Activated CD8-positive, alpha-beta T cell treated with anti-CD3 and anti-CD28 coated beads for 36 hours (primary cell): Measurements from ENCODE around the gene WFIKKN2. TPM values are rescaled to one million over a fixed set of nuclear protein-coding genes. Genes with fewer than 3 reads are reported as not detected.

Source experiments
- ATAC-seq: fragments of 200-7000 bp; cut with Tn5 transposase; one replicate; pipeline ENCODE4 v1.10.0; 2021; ENCODE audit warnings: mild to moderate bottlenecking, moderate library complexity
- CTCF ChIA-PET: fragments of 350-600 bp; sonication (Branson Sonifier 250); formaldehyde crosslinking; loops from one replicate; lab custom pipeline; 2021; ENCODE audit warnings: antibody characterized with exemption; lab: Charles Lee
- POLR2A ChIA-PET: fragments of 350-600 bp; sonication (Branson Sonifier 250); formaldehyde crosslinking; loops from one replicate; lab custom pipeline; 2021; ENCODE audit warnings: antibody characterized with exemption; lab: Charles Lee
- DNase-seq: peaks from one replicate; pipeline ENCODE4 v3.0.0-alpha.2; 2020
- H3K27ac Mint-ChIP-seq: one replicate; pipeline ENCODE4 v1.8.0; 2021; ENCODE audit warnings: mild to moderate bottlenecking, mixed read lengths
- H3K27me3 Mint-ChIP-seq: one replicate; pipeline ENCODE4 v1.8.0; 2021; ENCODE audit warnings: mixed read lengths
- H3K36me3 Mint-ChIP-seq: one replicate; pipeline ENCODE4 v1.8.0; 2021; ENCODE audit warnings: low read depth, mixed read lengths
- H3K4me1 Mint-ChIP-seq: one replicate; pipeline ENCODE4 v1.8.0; 2021; ENCODE audit warnings: low read depth, mixed read lengths
- H3K4me3 Mint-ChIP-seq: one replicate; pipeline ENCODE4 v1.8.0; 2021; ENCODE audit warnings: mild to moderate bottlenecking, moderate library complexity, mixed read lengths
- H3K9me3 Mint-ChIP-seq: one replicate; pipeline ENCODE4 v1.8.0; 2021; ENCODE audit warnings: mixed read lengths
- intact Hi-C: fragments of 100-400 bp; cut with micrococcal nuclease; formaldehyde crosslinking; loops from one replicate; pipeline ENCODE4 v1.10.0; 2022
- total RNA-seq, 2 experiments: library from RNA; stranded (reverse); gene quantifications; one replicate each; pipeline ENCODE4 v1.2.3, GENCODE V29; 2021
- TF ChIP-seq, protein P1 (sequence below): fragments of 200-600 bp; IDR thresholded peaks from one replicate; pipeline ENCODE4 v1.8.0; 2022; ENCODE audit warnings: antibody characterized with exemption, mild to moderate bottlenecking

The WFIKKN2 gene
- total RNA-seq, 2 experiments from 2014 or later: not detected

DNA sequence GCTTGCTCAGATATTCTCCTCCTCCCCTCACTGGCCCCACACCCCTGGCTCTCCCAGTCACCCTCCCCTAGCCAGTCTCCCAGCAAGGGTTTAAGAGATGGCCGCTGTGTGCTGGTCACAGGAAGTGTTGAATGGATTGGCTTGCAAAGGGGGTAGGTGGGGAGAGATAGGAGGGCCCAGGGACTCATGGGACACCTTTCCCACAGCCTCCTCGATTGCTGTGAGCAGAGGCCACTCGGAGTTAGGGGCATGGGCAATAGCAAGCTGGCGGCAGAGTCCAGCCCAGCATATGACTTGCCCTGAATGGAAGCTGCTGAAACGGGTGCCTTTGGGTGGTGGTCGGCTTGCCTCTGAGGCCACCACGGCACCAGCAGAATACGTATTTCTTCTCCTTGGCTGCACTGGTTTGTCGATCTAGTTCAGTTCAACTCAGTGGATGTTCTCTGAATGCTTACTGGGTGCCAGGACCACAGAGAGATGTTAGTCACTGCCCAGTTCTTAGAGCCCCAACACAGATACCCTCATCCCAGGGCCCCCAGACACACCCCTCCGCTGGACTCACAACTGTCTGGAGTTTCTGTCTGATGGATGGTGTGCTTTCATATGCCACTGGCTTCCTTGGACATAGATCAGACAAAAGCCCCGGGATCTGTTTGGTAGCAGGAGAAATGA, 6.0 kb downstream of the WFIKKN2 start:
- intact Hi-C loops: loop anchor here (5.0 to 10.0 kb wide), 2 partner anchors 59 to 297 kb away; partner anchors contain the start of gene SPATA20
- TF ChIP-seq, protein P1, sequence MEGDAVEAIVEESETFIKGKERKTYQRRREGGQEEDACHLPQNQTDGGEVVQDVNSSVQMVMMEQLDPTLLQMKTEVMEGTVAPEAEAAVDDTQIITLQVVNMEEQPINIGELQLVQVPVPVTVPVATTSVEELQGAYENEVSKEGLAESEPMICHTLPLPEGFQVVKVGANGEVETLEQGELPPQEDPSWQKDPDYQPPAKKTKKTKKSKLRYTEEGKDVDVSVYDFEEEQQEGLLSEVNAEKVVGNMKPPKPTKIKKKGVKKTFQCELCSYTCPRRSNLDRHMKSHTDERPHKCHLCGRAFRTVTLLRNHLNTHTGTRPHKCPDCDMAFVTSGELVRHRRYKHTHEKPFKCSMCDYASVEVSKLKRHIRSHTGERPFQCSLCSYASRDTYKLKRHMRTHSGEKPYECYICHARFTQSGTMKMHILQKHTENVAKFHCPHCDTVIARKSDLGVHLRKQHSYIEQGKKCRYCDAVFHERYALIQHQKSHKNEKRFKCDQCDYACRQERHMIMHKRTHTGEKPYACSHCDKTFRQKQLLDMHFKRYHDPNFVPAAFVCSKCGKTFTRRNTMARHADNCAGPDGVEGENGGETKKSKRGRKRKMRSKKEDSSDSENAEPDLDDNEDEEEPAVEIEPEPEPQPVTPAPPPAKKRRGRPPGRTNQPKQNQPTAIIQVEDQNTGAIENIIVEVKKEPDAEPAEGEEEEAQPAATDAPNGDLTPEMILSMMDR: no peak
- Mint-ChIP-seq H3K27me3 (no peaks in the 10 kb centered on the region), H3K36me3 (no peaks in the 10 kb centered on the region), H3K4me3 (no peak overlapping the region), H3K4me1 (no peaks in the 10 kb centered on the region), H3K9me3 (no peaks in the 10 kb centered on the region), H3K27ac (no peak overlapping the region)
- DNase-seq: no peak
- ChIA-PET POLR2A (interaction anchor here (1.1 kb wide), 2 partner anchors 24 to 25 kb away, joined by 3 to 4 read pairs; partner anchors contain the start of gene TOB1), CTCF (interaction anchor here (0.8 to 3.2 kb wide), 18 partner anchors 11 to 299 kb away, joined by 3 to 23 read pairs (median 4); partner anchors contain the start of gene SPATA20)
- ATAC-seq: no peak

- DNase-seq (peak; percentile 73), ATAC-seq (peak; percentile 86)
- Mint-ChIP-seq H3K4me3 (no peak overlapping the region), H3K27me3 (no peaks in the 10 kb centered on the region), H3K4me1 (no peaks in the 10 kb centered on the region), H3K36me3 (no peaks in the 10 kb centered on the region), H3K27ac (no peak overlapping the region), H3K9me3 (no peaks in the 10 kb centered on the region)
- TF ChIP-seq, protein P1: peak; percentile 61
- ChIA-PET POLR2A (interaction anchor here (1.1 kb wide), 2 partner anchors 23 to 25 kb away, joined by 3 to 4 read pairs; partner anchors contain the start of gene TOB1), CTCF (interaction anchor here (0.7 to 3.2 kb wide), 18 partner anchors 10 to 299 kb away, joined by 3 to 23 read pairs (median 4); partner anchors contain the start of gene SPATA20)
- intact Hi-C loops: loop anchor here (5.0 to 10.0 kb wide), 2 partner anchors 60 to 297 kb away; partner anchors contain the start of gene SPATA20
Observed at GRCh38 chr17:50841949-50842354, 6.6 kb downstream of the WFIKKN2 start.

DNA sequence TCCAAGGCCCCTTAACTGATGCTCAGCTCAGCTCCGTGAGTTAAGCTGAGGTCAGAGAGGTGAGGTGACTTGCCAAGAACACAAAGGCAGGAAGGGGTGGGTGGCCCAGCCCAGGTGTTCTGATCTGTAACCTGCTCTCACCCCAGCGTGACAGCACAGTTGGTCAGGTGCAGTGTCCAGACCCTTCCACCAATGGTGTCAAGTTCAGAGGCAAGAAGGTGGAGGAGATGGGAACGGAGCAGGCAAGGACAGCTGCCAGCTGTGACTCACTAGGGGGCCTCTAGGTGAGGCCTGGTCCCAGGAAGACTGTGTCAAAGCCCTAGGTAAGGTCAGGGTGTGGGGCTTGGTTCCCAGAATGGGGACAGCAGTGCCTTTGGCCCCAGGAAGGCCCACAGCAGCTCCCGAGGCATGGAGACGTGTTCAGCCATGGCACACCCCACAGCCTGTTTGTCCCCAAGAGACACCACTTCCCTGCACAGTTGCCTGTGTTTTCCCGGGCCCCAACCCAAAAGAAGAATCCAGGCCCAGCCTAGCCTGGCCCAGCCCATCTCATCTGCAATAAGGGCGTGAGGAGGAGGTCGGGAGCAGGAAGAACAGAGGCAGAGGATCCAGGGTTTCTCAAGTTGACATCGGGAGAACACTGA, 7.2 kb downstream of the WFIKKN2 start:
- no peak overlapping the region for H3K4me3 Mint-ChIP-seq
- intact Hi-C loops: loop anchor here (5.0 to 10.0 kb wide), 2 partner anchors 60 to 298 kb away; partner anchors contain the start of gene SPATA20
- no peaks in the 10 kb centered on the region for H3K4me1 Mint-ChIP-seq
- no peak overlapping the region for H3K27ac Mint-ChIP-seq
- no peak for ATAC-seq
- no peaks in the 10 kb centered on the region for H3K27me3 Mint-ChIP-seq
- CTCF ChIA-PET: interaction anchor here (0.7 to 3.2 kb wide), 17 partner anchors 9 to 300 kb away, joined by 3 to 23 read pairs (median 5); partner anchors contain the start of gene SPATA20
- H3K36me3 Mint-ChIP-seq: no peaks in the 10 kb centered on the region
- TF ChIP-seq, protein P1: no peak
- DNase-seq: no peak
- POLR2A ChIA-PET: interaction anchor here (1.1 kb wide), 2 partner anchors 23 to 24 kb away, joined by 3 to 4 read pairs; partner anchors contain the start of gene TOB1
- no peaks in the 10 kb centered on the region for H3K9me3 Mint-ChIP-seq

GRCh38 chr17:50843150-50843905, 7.9 kb downstream of the WFIKKN2 start:
- TF ChIP-seq, protein P1: no peak
- no peaks in the 10 kb centered on the region for H3K27me3 Mint-ChIP-seq
- DNase-seq (no peak), ATAC-seq (no peak)
- ChIA-PET CTCF (interaction anchor here (1.3 to 3.2 kb wide), 8 partner anchors 9 to 337 kb away, joined by 3 to 23 read pairs (median 8); no protein-coding TSS in a partner anchor), POLR2A (no interaction called here)
- no peak overlapping the region for H3K27ac Mint-ChIP-seq
- no peaks in the 10 kb centered on the region for H3K36me3 Mint-ChIP-seq
- intact Hi-C loops: loop anchor here (5.0 to 10.0 kb wide), 2 partner anchors 61 to 299 kb away; partner anchors contain the start of gene SPATA20
- H3K9me3 Mint-ChIP-seq: no peaks in the 10 kb centered on the region
- no peak overlapping the region for H3K4me3 Mint-ChIP-seq
- no peaks in the 10 kb centered on the region for H3K4me1 Mint-ChIP-seq
